ENCODE measurements around the gene GRM3. TPM values are rescaled to one million over a fixed set of nuclear protein-coding genes. Genes with fewer than 3 reads are reported as not detected.

Gene GRM3
- total and polyA plus RNA-seq, 2 donors (not counting 1 experiment from before 2014, with no cell fraction given) = not detected

- H3K9me3 ChIP-seq (ENCODE audit: control insufficient read depth, insufficient read depth, low read depth, low read length) = no peaks in the 10 kb centered on the region
- no peaks in the 10 kb centered on the region for H3K79me2 ChIP-seq (ENCODE audit: control insufficient read depth, insufficient read depth, low read length)
- H3K36me3 ChIP-seq (ENCODE audit: control insufficient read depth, insufficient read depth, low read length) = no peaks in the 10 kb centered on the region
- no peaks in the 10 kb centered on the region for H3K27me3 ChIP-seq (ENCODE audit: control insufficient read depth, insufficient read depth, low read length)
- no peak overlapping the region for H2AFZ ChIP-seq (ENCODE audit: low read length)
- no peak overlapping the region for H3K9ac ChIP-seq (ENCODE audit: insufficient read depth, low read length)
- no peaks in the 10 kb centered on the region for H4K20me1 ChIP-seq (ENCODE audit: control insufficient read depth, extremely low read depth, insufficient read depth, low read length)
- TF ChIP-seq EZH2 (IDR thresholded peaks at IDR 0.05; ENCODE audit: low read length, missing control alignments) (no peak), CTCF (conservative IDR thresholded peaks at IDR 0.05 in 1 of 2, IDR thresholded peaks at IDR 0.05 in 1 of 2; ENCODE audit: low read depth in 1 of 2, low read length in 2 of 2) (no peak)
- no peak for DNase-seq (ENCODE audit: low read depth in 2 of 2)
- no peak overlapping the region for H3K27ac ChIP-seq (ENCODE audit: insufficient read depth, low read length)
- H3K4me2 ChIP-seq (ENCODE audit: extremely low read depth, insufficient read depth, low read length) = no peak overlapping the region
- no peaks in the 10 kb centered on the region for H3K4me1 ChIP-seq (ENCODE audit: control insufficient read depth, extremely low read depth, insufficient read depth, low read length)
- H3K4me3 ChIP-seq (replicated peaks in 1 of 4; ENCODE audit: control extremely low read depth in 1 of 4, insufficient read depth in 1 of 4, low read depth in 3 of 4, low read length in 4 of 4) = no peak overlapping the region
Observed at GRCh38 chr7:86826948-86827347, 183.2 kb downstream of the GRM3 start.

DNA sequence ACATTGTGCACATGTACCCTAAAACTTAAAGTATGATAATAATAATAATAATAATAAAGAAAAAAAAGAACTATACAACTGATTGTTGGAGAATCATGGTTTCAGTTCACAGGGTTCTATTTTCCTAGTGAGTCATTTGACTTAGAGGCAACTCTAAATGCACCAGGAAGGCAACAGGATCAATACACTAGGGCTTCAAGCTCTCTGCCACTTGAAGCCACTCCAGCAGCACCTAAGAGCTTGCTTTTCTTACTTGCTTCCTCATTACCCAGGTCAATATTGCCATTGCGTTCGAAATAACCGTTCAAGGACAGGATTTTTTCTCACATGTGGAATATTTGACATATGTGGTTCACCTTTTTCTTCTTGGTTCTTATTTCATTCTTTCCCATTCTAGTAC is 189.7 kb downstream of the GRM3 start:
- no peak for TF ChIP-seq CTCF (conservative IDR thresholded peaks at IDR 0.05 in 1 of 2, IDR thresholded peaks at IDR 0.05 in 1 of 2; ENCODE audit: low read depth in 1 of 2, low read length in 2 of 2)
- TF ChIP-seq EZH2 (IDR thresholded peaks at IDR 0.05; ENCODE audit: low read length, missing control alignments) = no peak
- DNase-seq (ENCODE audit: low read depth in 2 of 2) = no peak

GRCh38 chr7:86837235-86837634 is 193.5 kb downstream of the GRM3 start:
- DNase-seq (ENCODE audit: low read depth in 2 of 2) = no peak
- Histone ChIP-seq H3K27me3 (ENCODE audit: control insufficient read depth, insufficient read depth, low read length) (no peaks in the 10 kb centered on the region), H2AFZ (ENCODE audit: low read length) (no peak overlapping the region), H3K9me3 (ENCODE audit: control insufficient read depth, insufficient read depth, low read depth, low read length) (no peaks in the 10 kb centered on the region), H3K27ac (ENCODE audit: insufficient read depth, low read length) (no peak overlapping the region), H3K36me3 (ENCODE audit: control insufficient read depth, insufficient read depth, low read length) (no peaks in the 10 kb centered on the region), H3K4me2 (ENCODE audit: extremely low read depth, insufficient read depth, low read length) (no peak overlapping the region), H3K79me2 (ENCODE audit: control insufficient read depth, insufficient read depth, low read length) (no peaks in the 10 kb centered on the region), H4K20me1 (ENCODE audit: control insufficient read depth, extremely low read depth, insufficient read depth, low read length) (no peaks in the 10 kb centered on the region), H3K4me3 (replicated peaks in 1 of 4; ENCODE audit: control extremely low read depth in 1 of 4, insufficient read depth in 1 of 4, low read depth in 3 of 4, low read length in 4 of 4) (no peak overlapping the region), H3K9ac (ENCODE audit: insufficient read depth, low read length) (no peak overlapping the region), H3K4me1 (ENCODE audit: control insufficient read depth, extremely low read depth, insufficient read depth, low read length) (no peaks in the 10 kb centered on the region)
- TF ChIP-seq CTCF (conservative IDR thresholded peaks at IDR 0.05 in 1 of 2, IDR thresholded peaks at IDR 0.05 in 1 of 2; ENCODE audit: low read depth in 1 of 2, low read length in 2 of 2) = no peak
- no peak for TF ChIP-seq EZH2 (IDR thresholded peaks at IDR 0.05; ENCODE audit: low read length, missing control alignments)

More for the DNA sequence above, 189.7 kb downstream of the GRM3 start:
- H3K27me3 ChIP-seq (ENCODE audit: control insufficient read depth, insufficient read depth, low read length) = no peaks in the 10 kb centered on the region
- H3K4me1 ChIP-seq (ENCODE audit: control insufficient read depth, extremely low read depth, insufficient read depth, low read length) = no peaks in the 10 kb centered on the region
- H3K79me2 ChIP-seq (ENCODE audit: control insufficient read depth, insufficient read depth, low read length) = no peaks in the 10 kb centered on the region
- H3K9ac ChIP-seq (ENCODE audit: insufficient read depth, low read length) = no peak overlapping the region
- H3K4me2 ChIP-seq (ENCODE audit: extremely low read depth, insufficient read depth, low read length) = no peak overlapping the region
- no peaks in the 10 kb centered on the region for H4K20me1 ChIP-seq (ENCODE audit: control insufficient read depth, extremely low read depth, insufficient read depth, low read length)
- no peak overlapping the region for H3K4me3 ChIP-seq (replicated peaks in 1 of 4; ENCODE audit: control extremely low read depth in 1 of 4, insufficient read depth in 1 of 4, low read depth in 3 of 4, low read length in 4 of 4)
- H3K9me3 ChIP-seq (ENCODE audit: control insufficient read depth, insufficient read depth, low read depth, low read length) = no peaks in the 10 kb centered on the region
- no peak overlapping the region for H3K27ac ChIP-seq (ENCODE audit: insufficient read depth, low read length)
- H2AFZ ChIP-seq (ENCODE audit: low read length) = no peak overlapping the region
- no peaks in the 10 kb centered on the region for H3K36me3 ChIP-seq (ENCODE audit: control insufficient read depth, insufficient read depth, low read length)
